GM18907 (cell line): ENCODE results near the gene COL13A1.

Experiments
- ATAC-seq: cut with Tn5 transposase; IDR thresholded peaks from one replicate; pipeline ENCODE4 v1.9.1; 2021; ENCODE audit warnings: mild to moderate bottlenecking, moderate library complexity; ENCODE audit not compliant: unreplicated experiment

Gene COL13A1

DNA sequence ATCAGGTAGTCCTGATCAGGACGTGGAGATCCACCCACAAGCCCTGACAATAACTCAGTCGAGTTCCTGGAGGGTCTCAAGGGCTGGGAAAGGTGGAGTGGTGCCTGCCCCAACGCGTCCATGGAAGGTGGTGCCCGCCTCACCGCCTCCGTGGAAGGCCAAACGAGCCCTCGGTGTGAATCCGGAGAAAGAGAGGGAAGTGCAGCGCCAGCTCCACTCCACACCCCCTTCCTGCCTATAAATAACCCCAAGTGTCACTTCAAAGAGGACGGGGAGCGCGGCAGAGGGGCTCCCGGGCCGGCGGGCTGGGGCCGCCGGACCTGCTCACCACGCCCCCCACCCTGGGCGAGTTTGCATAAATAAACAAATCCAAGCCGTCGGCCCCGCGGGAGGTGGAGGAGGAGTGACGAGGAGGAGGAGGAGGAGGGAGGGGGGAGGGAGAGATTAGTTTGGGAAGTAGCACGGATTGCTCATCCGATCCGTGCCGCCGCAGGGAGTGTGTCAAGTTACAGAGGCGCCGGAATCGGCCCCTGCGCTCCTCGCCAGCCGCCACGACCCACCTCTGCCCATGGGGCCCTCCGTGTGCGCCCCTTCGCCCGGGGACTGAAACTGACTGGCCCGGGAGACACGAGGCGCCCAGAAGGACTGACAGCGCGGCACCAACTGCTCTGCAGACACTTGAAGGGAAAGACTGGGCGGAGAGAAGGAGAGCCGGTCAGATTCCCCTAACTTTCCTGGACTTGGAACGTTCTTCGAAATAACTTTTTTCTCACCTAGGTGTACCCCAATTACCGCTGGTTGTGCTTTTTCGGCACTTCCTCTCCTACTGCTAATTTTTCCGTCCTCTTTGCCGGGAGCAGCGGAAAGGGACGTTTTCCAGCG, at the start of gene COL13A1:
Gene COL13A1 (plus strand): TSS at position 473 of the 882 bp plus-strand sequence. CDS start 518 bp downstream, outside the sequence.
- no peak for ATAC-seq

- ATAC-seq: no peak
These were observed 49.2 kb upstream of the COL13A1 start for GRCh38 chr10:69752479-69752878.

DNA sequence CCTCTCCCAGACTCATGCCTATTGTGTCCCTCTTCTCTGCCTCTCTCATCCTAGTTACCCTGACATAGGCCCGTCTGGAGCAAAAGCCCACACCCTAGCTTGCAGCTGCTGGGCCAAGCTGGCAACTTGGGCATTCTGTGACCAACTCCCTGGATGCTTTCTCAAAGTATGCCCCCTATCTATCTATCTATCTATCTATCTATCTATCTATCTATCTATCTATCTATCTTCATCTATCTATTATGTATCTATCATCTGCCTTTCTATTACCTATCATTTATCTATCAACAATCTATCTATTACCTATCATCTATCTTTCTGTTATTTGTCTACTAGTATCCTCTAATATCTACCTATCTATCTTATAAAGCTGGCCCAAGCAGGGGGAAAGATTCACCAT, 45.4 kb upstream of the COL13A1 start:
- no peak for ATAC-seq

GRCh38 chr10:69757206-69757552, 44.5 kb upstream of the COL13A1 start:
- no peak for ATAC-seq

DNA sequence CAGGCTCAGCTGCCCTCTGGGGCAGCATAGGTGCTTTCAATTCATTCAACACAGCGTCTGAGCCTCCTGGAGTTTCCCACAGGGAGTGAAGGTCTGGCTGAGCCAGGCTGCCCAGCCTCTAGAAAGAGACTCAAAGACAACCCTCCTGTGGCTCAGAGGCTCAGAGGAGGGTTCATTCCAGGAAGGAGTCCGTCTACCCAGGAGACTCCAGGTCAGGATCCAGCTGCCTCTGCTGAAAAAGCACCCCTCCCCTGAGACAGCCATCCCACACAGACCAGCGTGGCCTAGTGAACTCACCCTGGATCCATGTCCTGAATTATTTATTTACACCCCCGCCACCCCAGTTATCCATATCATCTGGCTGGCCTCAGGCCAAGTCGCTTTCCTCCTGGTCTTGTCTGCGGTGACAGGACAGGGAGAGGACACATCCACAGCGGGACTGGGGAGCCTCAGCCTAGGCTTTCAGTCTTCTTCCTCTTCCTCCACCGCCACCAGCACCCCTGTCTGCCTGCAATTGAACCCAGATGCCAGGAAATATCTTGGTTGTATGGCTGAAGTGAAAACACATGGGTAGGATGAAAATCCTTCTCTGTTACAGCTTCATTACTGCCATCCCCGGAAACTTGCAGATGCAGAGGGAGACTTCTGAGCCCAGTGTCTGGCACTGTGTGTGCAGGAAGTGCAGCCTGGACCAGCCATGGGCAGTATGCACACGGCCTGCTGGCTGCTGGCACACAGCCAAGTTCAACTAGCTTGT, 44.0 kb upstream of the COL13A1 start:
- no peak for ATAC-seq

DNA sequence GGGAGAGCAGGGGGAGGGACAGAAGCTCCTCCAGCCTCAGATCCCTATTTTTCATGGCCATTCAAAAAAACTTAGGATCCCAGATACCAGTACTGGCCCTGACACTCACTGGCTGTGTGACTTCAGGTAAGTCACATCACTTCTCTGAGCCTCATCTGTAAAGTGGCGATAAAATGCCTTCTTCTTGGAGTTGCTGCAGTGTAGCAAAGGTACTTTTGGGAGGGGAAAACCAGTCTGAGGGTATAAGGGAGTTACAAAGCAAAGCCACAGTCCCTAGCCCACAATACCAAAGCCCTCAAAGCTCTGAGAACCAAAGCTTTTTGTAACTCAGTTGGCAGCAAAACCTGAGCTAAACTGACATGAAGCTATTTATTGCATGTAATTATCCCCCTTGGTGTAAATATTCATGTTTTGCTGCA, 43.4 kb upstream of the COL13A1 start:
- ATAC-seq: no peak

DNA sequence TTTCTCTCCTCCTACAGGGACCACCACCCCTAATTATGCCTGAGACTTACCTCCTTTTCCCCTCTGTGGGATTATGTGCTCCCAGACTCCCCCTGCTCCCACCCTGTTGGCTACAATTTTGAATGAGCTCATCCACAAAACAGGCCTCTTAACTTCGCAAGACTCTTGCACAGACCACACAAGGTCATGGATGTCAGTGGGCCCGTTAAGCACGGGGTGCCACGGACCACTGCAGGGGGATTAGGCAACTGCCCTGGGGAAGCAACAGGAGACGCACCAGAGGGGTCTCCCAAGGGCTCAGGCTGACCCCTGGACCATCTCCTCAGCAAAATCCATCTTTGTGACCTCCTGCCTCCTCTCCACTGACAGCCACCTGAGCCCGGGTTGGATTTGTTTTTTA, 42.1 kb upstream of the COL13A1 start:
- ATAC-seq: no peak

GRCh38 chr10:69760072-69760471, 41.6 kb upstream of the COL13A1 start:
- no peak for ATAC-seq

DNA sequence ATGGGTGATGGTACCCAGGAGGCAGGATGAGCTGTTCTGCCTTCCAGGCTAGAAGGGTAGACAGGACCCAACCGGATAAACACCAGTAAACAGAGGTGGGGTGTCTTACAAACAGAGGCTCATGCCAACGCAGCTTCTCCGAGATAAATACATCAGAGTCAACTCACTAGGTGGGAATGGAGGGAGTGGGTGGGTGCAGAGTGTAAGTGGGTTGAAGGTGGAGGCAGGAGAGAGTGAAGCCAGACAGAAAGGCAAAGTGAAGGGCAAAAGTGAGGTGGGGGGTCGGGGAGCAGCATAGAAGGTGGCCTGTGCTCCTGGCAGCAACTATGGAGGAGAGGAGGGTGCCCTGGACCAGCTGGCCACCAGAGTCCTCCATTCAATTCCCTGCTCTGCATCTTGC, 40.4 kb upstream of the COL13A1 start:
- no peak for ATAC-seq

GRCh38 chr10:69766161-69766910, 35.4 kb upstream of the COL13A1 start:
- ATAC-seq: no peak

GRCh38 chr10:69767793-69768192, 33.9 kb upstream of the COL13A1 start:
- no peak for ATAC-seq

DNA sequence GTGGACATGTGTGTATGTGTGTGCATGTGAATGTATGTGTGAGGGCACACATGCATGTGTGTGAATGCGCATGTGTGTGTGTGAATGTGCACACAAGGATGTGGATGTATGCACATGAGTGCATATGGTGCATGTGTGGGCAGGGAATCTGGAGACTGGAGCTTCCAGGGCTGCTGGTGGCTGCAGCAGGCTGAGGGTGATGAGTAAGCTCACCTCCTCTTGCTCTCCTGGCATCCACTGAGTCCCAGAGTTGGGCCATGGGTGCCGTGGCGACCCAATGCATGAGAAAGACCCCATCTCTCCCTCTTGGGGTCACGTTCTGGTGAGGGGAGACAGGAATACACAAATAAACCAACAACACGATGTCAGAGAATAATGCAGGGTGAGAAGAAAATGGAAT, 33.3 kb upstream of the COL13A1 start:
- ATAC-seq: no peak

DNA sequence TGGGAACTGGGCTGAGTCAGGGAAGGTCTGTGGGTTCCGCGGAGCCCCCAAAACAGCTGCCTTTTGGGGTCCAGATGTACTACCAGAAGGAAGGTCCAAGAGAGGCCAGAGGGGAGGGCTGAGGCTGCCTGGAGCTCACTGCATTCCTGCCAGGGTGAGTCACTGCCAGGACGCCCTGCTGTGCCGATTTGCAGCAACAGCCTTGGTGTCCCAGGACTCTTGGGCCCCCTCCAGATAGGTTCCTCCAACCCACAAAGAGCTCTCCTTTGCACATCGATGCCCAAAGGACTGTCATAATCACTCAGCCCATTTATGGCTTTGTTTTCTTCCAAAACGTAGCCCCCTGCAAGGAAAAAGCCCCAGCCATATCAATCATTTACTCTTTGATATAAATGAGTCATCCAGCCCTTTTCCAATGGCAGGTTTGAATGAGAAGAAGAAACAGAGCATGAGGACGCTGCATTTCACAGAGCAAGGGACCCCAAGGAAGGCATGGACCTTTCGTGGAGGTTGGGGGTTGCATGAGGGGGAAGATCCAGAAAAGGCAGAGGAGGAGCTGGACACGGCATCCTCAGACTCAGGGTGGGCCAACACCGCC, 32.2 kb upstream of the COL13A1 start:
- no peak for ATAC-seq

DNA sequence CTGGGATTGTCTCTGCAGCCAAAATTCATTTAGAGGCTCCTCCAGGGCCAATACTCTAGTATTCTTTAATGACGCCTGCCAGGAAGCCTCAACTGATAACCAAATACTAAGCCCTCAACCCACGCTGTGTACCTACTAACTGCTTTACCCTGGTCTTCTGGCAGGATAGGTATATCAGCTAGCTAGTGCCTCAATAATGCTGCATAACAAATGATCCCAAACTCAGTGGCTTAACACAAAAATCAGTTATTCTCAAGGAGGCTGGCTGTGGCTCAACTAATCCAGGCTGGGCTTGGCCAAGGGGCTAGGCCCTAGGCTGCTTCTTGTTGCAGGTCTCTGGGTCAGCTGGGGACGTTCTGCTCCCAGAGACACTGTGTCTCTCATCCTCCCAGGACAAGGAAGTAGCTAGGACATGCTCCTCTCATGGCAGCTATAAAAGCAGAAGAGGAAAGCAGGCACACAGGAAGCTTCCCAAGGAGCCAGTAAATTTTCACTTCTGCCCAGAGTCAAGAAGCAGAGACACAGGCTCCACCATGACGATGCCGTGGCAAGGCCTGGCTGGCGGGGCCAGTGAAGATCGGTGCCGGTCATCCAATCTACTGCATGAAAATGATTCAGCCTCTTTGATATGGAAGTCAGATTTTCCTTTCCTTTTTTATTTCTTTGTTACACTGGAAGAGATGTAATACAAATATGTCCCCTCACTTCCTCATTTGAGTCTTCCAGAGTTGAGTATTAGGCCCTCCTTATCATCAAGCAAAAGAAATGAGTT, 28.6 kb upstream of the COL13A1 start:
- ATAC-seq: no peak

GRCh38 chr10:69774596-69774995, 27.1 kb upstream of the COL13A1 start:
- ATAC-seq: no peak

DNA sequence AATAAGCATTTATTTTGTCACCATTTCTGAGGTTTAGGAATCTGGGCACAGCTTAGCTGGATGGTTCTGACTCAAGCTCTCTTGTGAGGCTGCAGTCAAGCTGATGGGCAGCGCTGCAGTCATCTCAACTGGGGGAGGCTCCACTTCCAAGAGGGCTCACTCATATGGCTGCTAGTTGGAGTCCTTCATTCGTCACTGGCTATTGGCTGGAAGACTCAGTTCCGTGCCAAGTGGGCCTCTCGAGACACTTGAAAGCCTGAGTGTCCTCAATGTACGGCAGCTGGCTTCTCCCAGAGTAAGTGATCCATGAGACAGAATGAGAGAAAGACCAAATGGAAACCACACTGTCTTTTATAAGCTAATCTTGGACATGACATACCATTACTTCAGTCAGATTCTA, 21.6 kb upstream of the COL13A1 start:
- ATAC-seq: no peak

- no peak for ATAC-seq
These were observed 20.1 kb upstream of the COL13A1 start for GRCh38 chr10:69781576-69781975.

- ATAC-seq: no peak
These were observed 18.2 kb upstream of the COL13A1 start for GRCh38 chr10:69783515-69783914.

- ATAC-seq: no peak
These were observed 14.9 kb upstream of the COL13A1 start for GRCh38 chr10:69786791-69787190.

DNA sequence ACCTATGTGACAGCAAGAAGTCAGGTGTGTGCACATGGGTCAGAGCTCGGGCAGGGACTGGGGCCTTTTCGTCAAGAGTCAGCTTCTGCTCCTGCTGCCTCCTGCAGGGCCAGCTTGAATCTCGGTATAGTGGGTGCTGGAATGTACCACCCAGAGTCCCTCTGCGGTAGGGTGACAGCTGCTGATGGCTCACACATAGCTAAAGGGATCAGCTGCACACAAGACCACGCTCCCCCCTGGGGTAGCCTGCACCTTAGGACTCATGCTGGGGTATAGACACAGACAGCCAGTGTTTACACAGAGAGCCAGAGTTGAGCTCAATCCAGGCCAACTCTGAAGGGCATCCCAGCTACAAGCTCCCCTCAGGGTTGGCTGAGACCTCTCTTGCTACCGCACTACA, 14.0 kb upstream of the COL13A1 start:
- no peak for ATAC-seq
